ENCODE data around the gene ZSWIM1.

- no peak for TF ChIP-seq CTCF (IDR thresholded peaks at IDR 0.05)
- no peak for TF ChIP-seq POLR2A (IDR thresholded peaks at IDR 0.05)
- no peak for TF ChIP-seq EP300 (IDR thresholded peaks at IDR 0.05)
Observed at GRCh38 chr20:45926731-45927070, 45.7 kb downstream of the ZSWIM1 start.
